Measurements from ENCODE around the gene CC2D1A.
"Not testable (repeated sequence)": the region's sequence is repeated elsewhere in the genome, so short reads cannot be mapped to it uniquely, and the experiment has no call there.

Gene CC2D1A

GRCh38 chr19:13969897-13970296 is 63.9 kb downstream of the CC2D1A start:
- H3F3A ChIP-seq (ENCODE audit: control insufficient read depth, insufficient read depth) = peaks cover 2% of the 10 kb centered on the region; the same call in 1 of the 2 replicates
- H3K36me3 ChIP-seq (ENCODE audit: control insufficient read depth, low read length) = peaks cover 29% of the 10 kb centered on the region; the same call in 1 of the 2 replicates

GRCh38 chr19:13971868-13972267 is 65.9 kb downstream of the CC2D1A start:
- H3K36me3 ChIP-seq (ENCODE audit: control insufficient read depth, low read length) = peaks cover 25% of the 10 kb centered on the region; the same call in 1 of the 2 replicates
- not testable (repeated sequence) for H3K4me1 ChIP-seq (ENCODE audit: control insufficient read depth, low read length); H3K9me2 ChIP-seq (replicated peaks; ENCODE audit: control insufficient read depth, low read length); H3K4me2 ChIP-seq (ENCODE audit: low read length); H3K4me3 ChIP-seq (ENCODE audit: low read length); H3K27ac ChIP-seq (ENCODE audit: low read depth, low read length); H3K79me2 ChIP-seq (ENCODE audit: control insufficient read depth, low read length); H4K20me1 ChIP-seq (ENCODE audit: control insufficient read depth, insufficient read depth, low read depth, low read length); H3K27me3 ChIP-seq (ENCODE audit: control insufficient read depth, low read length); H3F3A ChIP-seq (ENCODE audit: control insufficient read depth, insufficient read depth); H3K9me3 ChIP-seq (ENCODE audit: control insufficient read depth, insufficient read depth, low read length)

More at GRCh38 chr19:13969897-13970296, 63.9 kb downstream of the CC2D1A start:
- Histone ChIP-seq H4K20me1 (ENCODE audit: control insufficient read depth, insufficient read depth, low read depth, low read length) (no peaks in the 10 kb centered on the region), H3K9me2 (replicated peaks; ENCODE audit: control insufficient read depth, low read length) (no peaks in the 10 kb centered on the region), H3K4me3 (ENCODE audit: low read length) (no peak overlapping the region), H3K79me2 (ENCODE audit: control insufficient read depth, low read length) (no peaks in the 10 kb centered on the region), H3K9me3 (ENCODE audit: control insufficient read depth, insufficient read depth, low read length) (no peaks in the 10 kb centered on the region), H3K4me2 (ENCODE audit: low read length) (no peak overlapping the region), H3K4me1 (ENCODE audit: control insufficient read depth, low read length) (peaks cover 10% of the 10 kb centered on the region), H3K27ac (ENCODE audit: low read depth, low read length) (no peak overlapping the region), H3K27me3 (ENCODE audit: control insufficient read depth, low read length) (no peaks in the 10 kb centered on the region)
- TF ChIP-seq EZH2phosphoT487 (IDR thresholded peaks at IDR 0.05; ENCODE audit: borderline replicate concordance, low read length) (no peak), CTCF (IDR thresholded peaks at IDR 0.05; ENCODE audit: low read depth, low read length, poor library complexity, severe bottlenecking) (no peak)

DNA sequence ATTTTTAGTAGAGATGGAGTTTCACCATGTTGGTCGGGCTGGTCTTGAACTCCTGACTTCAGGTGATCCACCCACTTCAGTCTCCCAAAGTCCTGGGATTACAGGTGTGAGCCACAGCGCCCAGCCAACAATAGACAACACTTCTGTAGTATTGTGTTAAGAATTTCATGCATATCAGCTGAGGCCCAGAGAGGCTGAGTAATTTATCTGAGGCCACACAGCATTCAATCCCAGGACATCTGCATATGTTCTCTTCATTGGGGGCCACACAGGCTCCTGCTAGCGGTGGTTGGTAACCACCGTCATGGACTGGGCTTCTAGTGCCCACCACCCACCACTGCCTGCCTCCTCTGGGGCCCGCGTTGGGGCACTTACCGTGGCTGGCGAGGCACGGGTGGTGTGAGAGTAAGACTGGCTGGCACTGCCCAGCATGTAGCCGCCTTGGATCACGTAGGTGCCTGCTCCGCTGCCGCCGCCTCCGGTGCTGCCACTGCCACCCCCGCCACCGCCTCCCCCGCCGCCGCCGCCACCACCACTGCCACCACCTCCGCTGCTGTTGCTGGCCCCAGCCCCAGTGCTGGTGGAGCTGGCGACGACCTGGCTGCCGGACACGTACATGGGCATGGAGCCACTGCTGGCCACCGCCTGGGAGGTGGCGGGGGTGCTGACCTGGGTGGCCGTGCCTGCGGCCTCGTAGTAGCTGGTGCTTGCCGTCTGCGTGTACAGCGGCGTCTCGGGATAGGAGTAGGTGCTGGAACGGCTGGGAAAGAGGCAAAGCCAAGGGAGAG is 66.6 kb downstream of the CC2D1A start:
- Histone ChIP-seq H3K4me1 (ENCODE audit: control insufficient read depth, low read length) (peaks cover 10% of the 10 kb centered on the region), H3K4me2 (ENCODE audit: low read length) (no peak overlapping the region), H3K4me3 (ENCODE audit: low read length) (no peak overlapping the region), H3K9me3 (ENCODE audit: control insufficient read depth, insufficient read depth, low read length) (no peaks in the 10 kb centered on the region), H4K20me1 (ENCODE audit: control insufficient read depth, insufficient read depth, low read depth, low read length) (no peaks in the 10 kb centered on the region), H3K27ac (ENCODE audit: low read depth, low read length) (no peak overlapping the region), H3K27me3 (ENCODE audit: control insufficient read depth, low read length) (no peaks in the 10 kb centered on the region), H3K9me2 (replicated peaks; ENCODE audit: control insufficient read depth, low read length) (no peaks in the 10 kb centered on the region), H3F3A (ENCODE audit: control insufficient read depth, insufficient read depth) (no peaks in the 10 kb centered on the region), H3K36me3 (ENCODE audit: control insufficient read depth, low read length) (peaks cover 22% of the 10 kb centered on the region; the same call in 1 of the 2 replicates), H3K79me2 (ENCODE audit: control insufficient read depth, low read length) (no peaks in the 10 kb centered on the region)
- no peak for TF ChIP-seq EZH2phosphoT487 (IDR thresholded peaks at IDR 0.05; ENCODE audit: borderline replicate concordance, low read length)
- no peak for TF ChIP-seq CTCF (IDR thresholded peaks at IDR 0.05; ENCODE audit: low read depth, low read length, poor library complexity, severe bottlenecking)

- H3K4me3 ChIP-seq (ENCODE audit: low read length); H3K27ac ChIP-seq (ENCODE audit: low read depth, low read length); H3K9me3 ChIP-seq (ENCODE audit: control insufficient read depth, insufficient read depth, low read length); H3K9me2 ChIP-seq (replicated peaks; ENCODE audit: control insufficient read depth, low read length); H3F3A ChIP-seq (ENCODE audit: control insufficient read depth, insufficient read depth); H4K20me1 ChIP-seq (ENCODE audit: control insufficient read depth, insufficient read depth, low read depth, low read length); H3K4me2 ChIP-seq (ENCODE audit: low read length); H3K27me3 ChIP-seq (ENCODE audit: control insufficient read depth, low read length); H3K4me1 ChIP-seq (ENCODE audit: control insufficient read depth, low read length); H3K79me2 ChIP-seq (ENCODE audit: control insufficient read depth, low read length): not testable (repeated sequence)
- H3K36me3 ChIP-seq (ENCODE audit: control insufficient read depth, low read length) = peaks cover 18% of the 10 kb centered on the region; the same call in 1 of the 2 replicates
Observed at GRCh38 chr19:13973479-13973878, 67.5 kb downstream of the CC2D1A start.

Measured in DOHH2 (cell line).